C4-2B (cell line): ENCODE results near the gene CACNG7.

Source experiments
- H3K27ac ChIP-seq: fragments of 450-650 bp; 2 replicates; pipeline ENCODE4 v1.5.1; 2017
- CTCF ChIP-seq: fragments of 450-650 bp; conservative IDR thresholded peaks from 2 replicates; pipeline ENCODE4 v1.5.1; 2017; ENCODE audit warnings: mild to moderate bottlenecking
- ZFX ChIP-seq: fragments of 450-650 bp; IDR thresholded peaks from 2 replicates; pipeline ENCODE4 v1.6.1; 2017

CACNG7 gene

GRCh38 chr19:53989600-53990533 is 80.8 kb downstream of the CACNG7 start:
- H3K27ac ChIP-seq, result peak overlapping the region; percentile 23; the same call in 1 of the 2 replicates
- no peak for TF ChIP-seq CTCF
- 0 out of 2 replicates have a peak, but pooled peaks have one; percentile 17 for TF ChIP-seq ZFX

DNA sequence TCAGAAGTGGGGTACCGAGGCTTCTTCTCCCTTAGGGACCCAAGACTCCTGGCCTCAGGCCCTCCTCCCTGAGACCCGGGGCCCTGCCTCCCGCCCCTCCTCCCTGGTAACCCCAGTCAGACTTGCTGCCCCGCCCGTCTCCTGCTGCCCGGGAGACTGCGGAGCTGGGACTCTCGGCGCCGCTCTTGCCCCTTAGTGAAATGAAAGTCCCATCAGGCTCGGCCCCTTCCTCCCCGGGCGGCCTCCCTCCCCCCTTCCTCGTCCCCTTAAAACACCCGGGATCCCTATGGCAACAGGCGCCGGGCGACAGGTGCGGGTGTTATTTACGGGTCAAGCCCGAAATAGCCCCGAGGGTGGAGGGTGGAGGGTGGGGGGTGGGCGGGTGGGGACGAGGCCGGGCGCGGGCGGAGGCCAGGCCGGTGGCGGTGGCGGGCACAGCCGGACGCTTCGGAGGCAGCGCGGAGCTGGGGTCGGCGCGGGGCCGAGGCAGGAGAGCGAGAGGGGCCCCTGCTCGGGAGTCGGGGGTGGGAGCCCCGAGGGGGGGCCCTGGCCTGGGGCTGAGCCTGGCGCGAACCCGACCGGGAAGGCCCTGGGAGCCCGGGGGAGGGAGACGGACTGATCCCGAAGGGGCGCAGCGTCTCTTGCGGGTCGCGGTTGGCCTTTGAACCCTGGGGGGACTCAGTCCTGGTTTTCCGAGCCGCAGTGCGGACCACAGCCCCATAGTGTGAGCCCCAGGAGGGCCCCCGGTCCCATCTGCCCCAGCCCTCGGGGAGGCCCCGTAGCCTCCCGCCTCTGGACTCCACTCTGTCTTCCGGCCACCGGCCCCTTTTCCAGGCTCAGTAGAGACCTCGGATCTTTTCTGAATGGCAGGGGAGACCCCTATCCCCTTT is 82.4 kb downstream of the CACNG7 start, which contains the start of gene CACNG6:
Gene CACNG6 (plus strand): TSS at position 414 of the 890 bp plus-strand sequence. CDS start 1,241 bp downstream, outside the sequence.
- no peak within 1 kb of the TSS for H3K27ac ChIP-seq
- TF ChIP-seq CTCF (no peak), ZFX (no peak)

DNA sequence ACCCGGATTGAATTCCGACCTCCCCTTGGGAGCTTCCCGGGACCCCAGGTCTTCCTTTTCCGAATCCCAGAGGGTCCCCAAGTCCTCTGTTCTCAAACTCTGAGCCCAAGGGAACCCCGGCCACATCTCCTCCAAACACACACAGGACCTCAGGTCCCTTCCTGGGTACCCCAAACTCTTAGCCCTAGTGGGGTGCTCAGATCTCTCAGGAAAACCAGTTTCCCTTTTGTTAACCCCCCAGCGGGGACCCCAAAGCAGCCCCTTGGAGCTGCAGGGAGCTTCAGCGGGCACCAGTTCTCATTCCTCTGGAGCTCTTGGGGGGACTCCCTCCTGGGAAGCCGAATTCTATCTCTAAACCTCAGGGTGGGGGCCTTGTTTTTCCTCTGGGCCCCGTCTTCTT is 83.1 kb downstream of the CACNG7 start:
- TF ChIP-seq CTCF, result no peak
- TF ChIP-seq ZFX, result no peak
- no peak overlapping the region for H3K27ac ChIP-seq

GRCh38 chr19:53992815-53993214 is 83.7 kb downstream of the CACNG7 start:
- H3K27ac ChIP-seq, result no peak overlapping the region
- no peak for TF ChIP-seq CTCF
- no peak for TF ChIP-seq ZFX

DNA sequence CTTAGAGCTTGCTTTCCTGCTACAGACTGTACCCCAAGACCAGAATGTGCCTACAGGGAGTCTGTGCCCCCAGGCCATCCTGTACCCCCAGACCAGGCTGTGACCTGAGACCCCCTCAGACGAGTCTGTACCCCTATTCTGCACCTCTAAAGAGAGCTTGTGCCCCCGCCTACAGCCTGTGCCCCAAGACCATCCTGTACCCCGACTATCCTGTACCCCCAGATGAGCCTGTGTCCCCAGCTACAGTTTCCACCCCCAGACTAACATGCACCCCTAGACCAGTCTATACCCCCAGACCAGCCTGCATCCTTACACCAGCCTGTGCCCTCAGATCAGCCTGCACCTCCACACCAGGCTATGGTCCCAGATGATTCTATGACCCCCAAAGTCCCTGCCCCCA is 84.4 kb downstream of the CACNG7 start:
- TF ChIP-seq CTCF, result no peak
- TF ChIP-seq ZFX, result no peak
- H3K27ac ChIP-seq, result no peak overlapping the region
